BJ (cell line): Measurements from ENCODE around the gene ACSS1. TPM values are rescaled to one million over a fixed set of nuclear protein-coding genes. Genes with fewer than 3 reads are reported as not detected.

Experiments
- CTCF ChIA-PET: fragments of 350-600 bp; formaldehyde crosslinking; extraction: SDS; loops from one replicate; lab custom pipeline; 2021; ENCODE audit warnings: antibody characterized with exemption, inconsistent platforms; lab: Yijun Ruan, JAX
- POLR2A ChIA-PET: fragments of 300-600 bp; sonication (Branson Sonifier 250); formaldehyde crosslinking; extraction: SDS; loops from one replicate; lab custom pipeline; 2021; ENCODE audit warnings: antibody characterized with exemption; lab: Charles Lee
- DNase-seq: peaks from one replicate; pipeline ENCODE4 v3.0.0-alpha.2; 2011; ENCODE audit warnings: low read depth
- H3K27me3 ChIP-seq: 2 replicates; pipeline ENCODE4 v1.6.0; 2011; ENCODE audit warnings: low read length; ENCODE audit not compliant: control insufficient read depth, insufficient read depth
- H3K36me3 ChIP-seq: 2 replicates; pipeline ENCODE4 v1.5.1; 2011; ENCODE audit warnings: low read length; ENCODE audit not compliant: control insufficient read depth, insufficient read depth
- H3K4me3 ChIP-seq: 2 replicates; pipeline ENCODE4 v1.5.1; 2011; ENCODE audit warnings: low read depth, mild to moderate bottlenecking, control low read depth, low read length
- polyA plus RNA-seq: library from polyadenylated mRNA; depleted of rRNA; stranded (reverse); fragments of >200 nt; gene quantifications from 2 replicates; pipeline ENCODE4 v1.2.3, GENCODE V29; 2011
- TF ChIP-seq, protein P1 (sequence below): IDR thresholded peaks from 2 replicates; pipeline ENCODE4 v1.5.1; 2011; ENCODE audit warnings: low read depth, mild to moderate bottlenecking, control low read depth, inconsistent platforms, low read length, moderate library complexity; ENCODE audit not compliant: insufficient read depth

ACSS1 gene
- polyA plus RNA-seq, 1 experiment, result 6.3 TPM

- TF ChIP-seq, protein P1, sequence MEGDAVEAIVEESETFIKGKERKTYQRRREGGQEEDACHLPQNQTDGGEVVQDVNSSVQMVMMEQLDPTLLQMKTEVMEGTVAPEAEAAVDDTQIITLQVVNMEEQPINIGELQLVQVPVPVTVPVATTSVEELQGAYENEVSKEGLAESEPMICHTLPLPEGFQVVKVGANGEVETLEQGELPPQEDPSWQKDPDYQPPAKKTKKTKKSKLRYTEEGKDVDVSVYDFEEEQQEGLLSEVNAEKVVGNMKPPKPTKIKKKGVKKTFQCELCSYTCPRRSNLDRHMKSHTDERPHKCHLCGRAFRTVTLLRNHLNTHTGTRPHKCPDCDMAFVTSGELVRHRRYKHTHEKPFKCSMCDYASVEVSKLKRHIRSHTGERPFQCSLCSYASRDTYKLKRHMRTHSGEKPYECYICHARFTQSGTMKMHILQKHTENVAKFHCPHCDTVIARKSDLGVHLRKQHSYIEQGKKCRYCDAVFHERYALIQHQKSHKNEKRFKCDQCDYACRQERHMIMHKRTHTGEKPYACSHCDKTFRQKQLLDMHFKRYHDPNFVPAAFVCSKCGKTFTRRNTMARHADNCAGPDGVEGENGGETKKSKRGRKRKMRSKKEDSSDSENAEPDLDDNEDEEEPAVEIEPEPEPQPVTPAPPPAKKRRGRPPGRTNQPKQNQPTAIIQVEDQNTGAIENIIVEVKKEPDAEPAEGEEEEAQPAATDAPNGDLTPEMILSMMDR, result no peak
- DNase-seq, result no peak
- POLR2A ChIA-PET, result no interaction called here
- Histone ChIP-seq H3K36me3 (no peaks in the 10 kb centered on the region), H3K27me3 (peaks cover 63% of the 10 kb centered on the region), H3K4me3 (no peak overlapping the region)
- CTCF ChIA-PET, result interaction anchor here (1.3 kb wide), 1 partner anchor 89 kb away, joined by 3 read pairs; no protein-coding TSS in a partner anchor
Observed at GRCh38 chr20:25082498-25082873, 24.5 kb upstream of the ACSS1 start.

GRCh38 chr20:25081730-25082497 is 24.0 kb upstream of the ACSS1 start, which contains the start of gene VSX1:
Gene VSX1, minus strand, starts transcription at chr20:25082141. Its CDS starts 45 bp downstream, at chr20:25082096.
- Histone ChIP-seq H3K36me3 (no peaks in the 10 kb centered on the region), H3K27me3 (peaks cover 67% of the 10 kb centered on the region), H3K4me3 (no peak within 1 kb of the TSS)
- POLR2A ChIA-PET, result no interaction called here
- DNase-seq, result no peak
- CTCF ChIA-PET, result interaction anchor here (0.7 to 1.3 kb wide), 2 partner anchors 55 to 88 kb away, joined by 3 read pairs; no protein-coding TSS in a partner anchor
- TF ChIP-seq, protein P1, result no peak

GRCh38 chr20:25081065-25081729 is 23.3 kb upstream of the ACSS1 start:
- Histone ChIP-seq H3K27me3 (peaks cover 69% of the 10 kb centered on the region), H3K36me3 (no peaks in the 10 kb centered on the region), H3K4me3 (no peak overlapping the region)
- POLR2A ChIA-PET, result no interaction called here
- CTCF ChIA-PET, result interaction anchor here (0.7 kb wide), 1 partner anchor 55 kb away, joined by 3 read pairs; no protein-coding TSS in a partner anchor
- DNase-seq, result no peak
- TF ChIP-seq, protein P1, result no peak

- ChIA-PET POLR2A (no interaction called here), CTCF (interaction anchor here (0.7 kb wide), 1 partner anchor 14 kb away, joined by 3 read pairs; no protein-coding TSS in a partner anchor)
- TF ChIP-seq, protein P1, result no peak
- H3K4me3 ChIP-seq, result no peak overlapping the region
- no peaks in the 10 kb centered on the region for H3K36me3 ChIP-seq
- peaks cover 58% of the 10 kb centered on the region for H3K27me3 ChIP-seq
- no peak for DNase-seq
Observed at GRCh38 chr20:25079171-25079570, 21.2 kb upstream of the ACSS1 start.

GRCh38 chr20:25078662-25079061 is 20.7 kb upstream of the ACSS1 start:
- POLR2A ChIA-PET, result no interaction called here

More at GRCh38 chr20:25078662-25079061, 20.7 kb upstream of the ACSS1 start:
- CTCF ChIA-PET, result interaction anchor here (0.7 to 1.0 kb wide), 3 partner anchors 14 to 85 kb away, joined by 3 to 4 read pairs (median 3); no protein-coding TSS in a partner anchor
- TF ChIP-seq, protein P1, result no peak
- DNase-seq, result no peak
- Histone ChIP-seq H3K4me3 (no peak overlapping the region), H3K36me3 (no peaks in the 10 kb centered on the region), H3K27me3 (peaks cover 54% of the 10 kb centered on the region)
